Smooth muscle cell of the pulmonary artery (primary cell): ENCODE measurements around the gene DEFB123. TPM values are rescaled to one million over a fixed set of nuclear protein-coding genes. Genes with fewer than 3 reads are reported as not detected.

ENCODE experiments used
- total RNA-seq: library from RNA; depleted of rRNA; stranded (reverse); fragments of >200 nt; gene quantifications from 2 replicates; pipeline ENCODE4 v1.2.3, GENCODE V29; 2014

Gene DEFB123, protein sequence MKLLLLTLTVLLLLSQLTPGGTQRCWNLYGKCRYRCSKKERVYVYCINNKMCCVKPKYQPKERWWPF
- total RNA-seq, result not detected in 2 replicates

GRCh38 chr20:31440012-31440659, at the start of gene DEFB123:
DEFB123 (plus strand) TSS chr20:31440632; CDS start chr20:31440699, 67 bp downstream.

GRCh38 chr20:31406115-31406514, 34.3 kb upstream of the DEFB123 start, which contains the start of gene DEFB121:
DEFB121 (minus strand) TSS chr20:31406215; CDS start chr20:31406152, 63 bp downstream.

DNA sequence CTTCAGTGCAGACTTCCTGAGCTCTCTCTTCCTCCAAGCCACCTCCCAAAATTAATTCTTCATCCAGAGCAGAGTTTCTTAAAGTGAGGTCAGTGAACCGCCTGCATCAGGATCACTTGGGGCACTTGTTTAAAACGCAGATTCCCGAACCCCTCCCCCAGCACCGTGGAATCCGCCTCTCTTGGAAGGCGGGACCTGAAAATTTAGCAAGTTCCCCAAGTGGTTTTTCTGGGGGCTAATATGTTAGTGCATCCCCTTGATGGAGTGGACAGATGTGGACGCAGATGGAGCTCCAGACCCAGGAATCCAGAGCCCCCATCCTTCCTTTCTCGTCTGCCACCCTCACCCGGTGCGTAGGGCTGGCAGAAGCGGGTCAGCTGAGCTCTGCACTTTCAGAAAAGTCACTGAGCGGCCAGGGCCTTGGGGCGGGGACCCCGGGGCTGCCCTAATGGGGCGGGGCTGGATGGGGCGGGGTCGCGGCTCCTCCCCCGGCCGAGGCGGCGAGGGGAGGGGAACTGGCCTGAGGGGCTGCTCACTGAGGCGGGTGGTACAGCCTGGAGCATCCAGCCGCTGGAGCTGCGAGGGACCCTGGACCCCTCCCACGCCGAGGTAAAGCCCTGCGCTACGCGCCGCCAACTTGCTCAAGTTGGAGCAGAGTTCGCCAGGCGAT, 34.5 kb downstream of the DEFB123 start, which contains the start of the genes DEFB124 and REM1:
Gene DEFB124, minus strand, starts transcription at position 370 of the 670 bp plus-strand sequence. CDS start 2,114 bp downstream, outside the sequence.
Gene REM1, plus strand, starts transcription at position 531 of the 670 bp plus-strand sequence. CDS start 1,158 bp downstream, outside the sequence.

Other genes with a start within 250 kb of the DEFB123 start
- not detected in 2 replicates for gene DEFB115, start 183.0 kb upstream of the DEFB123 start, total RNA-seq
- gene DEFB116, start 132.0 kb upstream of the DEFB123 start, total RNA-seq, result not detected in 2 replicates
- gene DEFB118, start 72.0 kb upstream of the DEFB123 start, total RNA-seq, result not detected in 2 replicates
- gene DEFB119, start 50.0 kb upstream of the DEFB123 start, total RNA-seq, result not detected in 2 replicates
- not detected in 2 replicates for gene DEFB121, start 34.4 kb upstream of the DEFB123 start, total RNA-seq
- gene DEFB124, start 34.5 kb downstream of the DEFB123 start, total RNA-seq, result not detected in 2 replicates
- 0.07 and 4.0 TPM in 2 replicates for gene REM1, start 34.7 kb downstream of the DEFB123 start, total RNA-seq
- 101 and 113 TPM in 2 replicates for gene HM13, start 73.8 kb downstream of the DEFB123 start, total RNA-seq
- 54.3 and 178 TPM in 2 replicates for gene ID1, start 164.7 kb downstream of the DEFB123 start, total RNA-seq
- 0.13 TPM in 1 of 2 replicates, not detected in the other for gene COX4I2, start 197.3 kb downstream of the DEFB123 start, total RNA-seq